Endothelial cell of umbilical vein (primary cell): Measurements from ENCODE around the gene KRT23.

Experiments used
- CTCF ChIP-seq, 2 donors: IDR thresholded peaks; 1 replicate in 1 of 2; 2 replicates in 1 of 2; pipeline ENCODE4 v1.5.1; 2011; ENCODE audit warnings: low read length in 2 of 2, mild to moderate bottlenecking in 2 of 2, moderate library complexity in 2 of 2, control low read depth in 1 of 2, inconsistent platforms in 1 of 2, low read depth in 1 of 2; ENCODE audit not compliant: insufficient read depth in 1 of 2; ENCODE audit errors: extremely low read depth in 1 of 2
- EZH2 ChIP-seq: IDR thresholded peaks from 2 replicates; pipeline ENCODE4 v1.6.1; 2012; ENCODE audit warnings: borderline replicate concordance, low read depth, mild to moderate bottlenecking, moderate library complexity, low read length, inconsistent platforms; ENCODE audit not compliant: severe bottlenecking
- FOS ChIP-seq: IDR thresholded peaks from 2 replicates; pipeline ENCODE4 v1.6.1; 2011; ENCODE audit warnings: mild to moderate bottlenecking, low read length, moderate library complexity, borderline replicate concordance; ENCODE audit not compliant: insufficient read depth
- JUN ChIP-seq: IDR thresholded peaks from 2 replicates; pipeline ENCODE4 v1.6.1; 2011; ENCODE audit warnings: borderline replicate concordance, low read depth; ENCODE audit not compliant: insufficient read length, insufficient read depth
- MYC ChIP-seq: IDR thresholded peaks from one replicate; pipeline ENCODE4 v1.6.1; 2011; ENCODE audit warnings: mild to moderate bottlenecking, low read depth, low read length
- POLR2A ChIP-seq: IDR thresholded peaks from 2 replicates; pipeline ENCODE4 v1.6.1; 2012; ENCODE audit warnings: low read depth, mild to moderate bottlenecking, control low read depth, low read length
- POLR2AphosphoS5 ChIP-seq: IDR thresholded peaks from 2 replicates; pipeline ENCODE4 v1.6.1; 2012; ENCODE audit warnings: low read depth, mild to moderate bottlenecking, control low read depth, low read length, moderate library complexity; ENCODE audit not compliant: insufficient read depth
- TF ChIP-seq, protein P1 (sequence below): IDR thresholded peaks from 2 replicates; pipeline ENCODE4 v1.6.1; 2011; ENCODE audit not compliant: insufficient read depth, insufficient read length

DNA sequence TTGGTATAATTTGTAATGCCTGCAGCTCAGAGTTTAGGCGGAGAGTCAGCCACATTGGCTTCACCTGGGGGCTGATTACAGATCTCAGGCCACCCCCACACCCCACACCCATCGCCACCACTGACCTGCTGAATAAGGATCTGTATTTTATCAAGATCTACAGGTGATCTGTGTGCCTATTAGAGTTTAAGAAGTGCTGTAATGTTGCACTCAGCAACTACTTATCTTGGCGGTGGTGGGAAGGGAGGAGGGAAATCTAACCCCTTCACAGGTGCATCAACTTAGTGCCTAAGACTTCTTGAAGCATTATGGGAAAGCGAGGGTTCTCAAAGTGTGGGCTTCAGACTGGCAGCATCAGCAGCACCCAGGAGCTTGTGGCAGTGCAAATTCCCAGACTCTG is 34.9 kb downstream of the KRT23 start:
- TF ChIP-seq EZH2 (no peak), CTCF (IDR thresholded peaks at IDR 0.05; ENCODE audit: extremely low read depth in 1 of 2, insufficient read depth in 1 of 2, low read depth in 1 of 2, low read length in 2 of 2) (no peak), JUN (no peak), MYC (no peak), POLR2AphosphoS5 (no peak), POLR2A (no peak), FOS (no peak)
- TF ChIP-seq, protein P1, sequence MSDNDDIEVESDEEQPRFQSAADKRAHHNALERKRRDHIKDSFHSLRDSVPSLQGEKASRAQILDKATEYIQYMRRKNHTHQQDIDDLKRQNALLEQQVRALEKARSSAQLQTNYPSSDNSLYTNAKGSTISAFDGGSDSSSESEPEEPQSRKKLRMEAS = no peak
